Smooth muscle cell (in vitro differentiated cells): ENCODE results near the gene ANGPTL2. TPM values are rescaled to one million over a fixed set of nuclear protein-coding genes. Genes with fewer than 3 reads are reported as not detected.

Experiments
- DNase-seq: peaks from one replicate; lab custom pipeline; 2025; ENCODE audit not compliant: unreplicated experiment; lab: John Stamatoyannopoulos, UW
- H2AFZ ChIP-seq: fragments of 200-600 bp; sonication (generic); 2 replicates; pipeline ENCODE4 v1.6.0; 2016; ENCODE audit warnings: antibody characterized with exemption, low read depth, mild to moderate bottlenecking
- H3F3A ChIP-seq: fragments of 200-600 bp; sonication (generic); 2 replicates; pipeline ENCODE4 v1.6.0; 2017; ENCODE audit warnings: antibody characterized with exemption, low read depth
- H3K27ac ChIP-seq: fragments of 200-600 bp; sonication (generic); 2 replicates; pipeline ENCODE4 v1.5.1; 2016; ENCODE audit warnings: low read depth, mild to moderate bottlenecking
- H3K27me3 ChIP-seq: fragments of 200-600 bp; sonication (generic); 2 replicates; pipeline ENCODE4 v1.6.1; 2016; ENCODE audit warnings: low read depth, mild to moderate bottlenecking
- H3K36me3 ChIP-seq: fragments of 200-600 bp; sonication (generic); 2 replicates; pipeline ENCODE4 v1.5.1; 2016; ENCODE audit warnings: low read depth
- H3K4me1 ChIP-seq: fragments of 200-600 bp; sonication (generic); 2 replicates; pipeline ENCODE4 v1.5.1; 2016; ENCODE audit warnings: low read depth
- H3K4me2 ChIP-seq: fragments of 200-600 bp; sonication (generic); 2 replicates; pipeline ENCODE4 v1.6.0; 2016; ENCODE audit warnings: mild to moderate bottlenecking
- H3K4me3 ChIP-seq: fragments of 200-600 bp; sonication (generic); 2 replicates; pipeline ENCODE4 v1.5.1; 2016; ENCODE audit warnings: mild to moderate bottlenecking
- H3K79me2 ChIP-seq: fragments of 200-600 bp; sonication (generic); 2 replicates; pipeline ENCODE4 v1.6.0; 2016; ENCODE audit warnings: low read depth, mild to moderate bottlenecking
- H3K9ac ChIP-seq: fragments of 200-600 bp; sonication (generic); 2 replicates; pipeline ENCODE4 v1.6.0; 2016; ENCODE audit warnings: low read depth
- H3K9me3 ChIP-seq: fragments of 200-600 bp; sonication (generic); replicated peaks from 2 replicates; pipeline ENCODE4 v1.5.1; 2016; ENCODE audit warnings: low read depth
- H4K20me1 ChIP-seq: fragments of 200-600 bp; sonication (generic); 2 replicates; pipeline ENCODE4 v1.6.0; 2016; ENCODE audit warnings: low read depth
- whole genome bisulfite sequencing: methylation state at CpG from one replicate; pipeline ENCODE4 v1.1.7; 2016; ENCODE audit warnings: low lambda C conversion rate; 5-methylcytosine and 5-hydroxymethylcytosine counted together
- polyA plus RNA-seq: library from polyadenylated mRNA; unstranded; fragments of >200 nt; fragmentation: Nextera tagmentation; extraction: Ambion mirVana; gene quantifications from 2 replicates; pipeline ENCODE4 v1.2.1, GENCODE V29; 2016
- total RNA-seq: library from RNA; depleted of rRNA; stranded (reverse); fragments of >200 nt; gene quantifications from 2 replicates; pipeline ENCODE4 v1.2.3, GENCODE V29; 2014
- TF ChIP-seq, protein P1 (sequence below): fragments of 200-600 bp; sonication (generic); IDR thresholded peaks from 2 replicates; pipeline ENCODE4 v1.5.1; 2017; ENCODE audit warnings: borderline replicate concordance, mild to moderate bottlenecking, antibody characterized with exemption; ENCODE audit not compliant: insufficient read depth, poor library complexity, severe bottlenecking

Gene ANGPTL2
- total and polyA plus RNA-seq, 2 experiments from 2014 or later, result 16.1 to 18.7 TPM

DNA sequence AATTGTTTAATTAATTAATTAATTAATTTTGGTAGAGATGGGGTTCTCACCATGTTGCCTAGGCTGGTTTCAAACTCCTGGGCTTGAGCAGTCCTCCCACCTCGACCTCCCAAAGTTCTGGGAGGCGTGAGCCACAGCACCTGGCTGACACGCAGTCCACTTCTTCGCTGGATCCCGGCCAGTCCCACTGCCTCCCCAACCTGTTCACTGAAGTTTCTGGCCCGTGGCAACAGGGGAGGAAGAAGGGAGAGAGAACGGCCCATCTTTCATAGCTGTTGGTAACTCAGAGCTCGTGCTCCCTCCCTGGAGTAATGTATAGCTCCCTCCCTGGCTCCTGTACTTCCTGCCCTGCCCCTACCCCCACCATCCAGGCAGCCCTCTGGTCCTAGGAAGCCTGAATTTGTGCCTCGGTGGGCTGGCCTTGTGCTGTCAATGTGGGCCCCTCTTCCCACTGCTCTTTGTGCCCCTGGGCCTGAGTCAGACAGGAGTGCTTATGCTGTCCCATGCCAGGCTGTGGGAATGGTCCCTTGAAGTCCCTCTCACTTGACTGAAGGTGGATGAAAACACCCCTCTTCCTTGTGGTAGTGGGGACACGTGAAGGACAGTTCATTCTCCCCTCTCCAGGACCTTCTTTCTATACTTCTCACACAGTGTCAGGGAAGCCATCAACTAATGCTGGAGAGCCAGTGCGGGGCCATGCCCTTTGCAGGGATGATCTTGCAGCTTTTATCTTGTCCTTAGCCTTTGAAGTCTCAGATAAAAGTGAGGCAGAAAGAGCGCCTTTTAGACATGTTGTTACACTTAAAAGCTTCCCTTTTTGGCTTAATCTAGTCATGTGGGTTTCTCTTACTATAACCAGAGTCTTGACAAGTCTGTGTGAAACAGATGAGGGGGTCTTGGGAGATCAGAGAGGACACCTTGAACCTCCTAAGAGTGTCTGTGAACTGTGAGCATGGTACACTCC lies 38.1 kb downstream of the ANGPTL2 start:
- H3F3A ChIP-seq, result no peaks in the 10 kb centered on the region
- H3K9me3 ChIP-seq, result no peaks in the 10 kb centered on the region
- H3K4me1 ChIP-seq, result no peaks in the 10 kb centered on the region
- H3K4me2 ChIP-seq, result no peak overlapping the region
- H3K79me2 ChIP-seq, result no peaks in the 10 kb centered on the region
- no peaks in the 10 kb centered on the region for H3K27me3 ChIP-seq
- 84% methylated on average over 12 of the region's 12 CpGs for WGBS
- H4K20me1 ChIP-seq, result no peaks in the 10 kb centered on the region
- no peaks in the 10 kb centered on the region for H3K36me3 ChIP-seq
- DNase-seq, result no peak
- H3K27ac ChIP-seq, result no peak overlapping the region
- H3K4me3 ChIP-seq, result no peak overlapping the region
- H3K9ac ChIP-seq, result no peak overlapping the region
- no peak overlapping the region for H2AFZ ChIP-seq
- TF ChIP-seq, protein P1, sequence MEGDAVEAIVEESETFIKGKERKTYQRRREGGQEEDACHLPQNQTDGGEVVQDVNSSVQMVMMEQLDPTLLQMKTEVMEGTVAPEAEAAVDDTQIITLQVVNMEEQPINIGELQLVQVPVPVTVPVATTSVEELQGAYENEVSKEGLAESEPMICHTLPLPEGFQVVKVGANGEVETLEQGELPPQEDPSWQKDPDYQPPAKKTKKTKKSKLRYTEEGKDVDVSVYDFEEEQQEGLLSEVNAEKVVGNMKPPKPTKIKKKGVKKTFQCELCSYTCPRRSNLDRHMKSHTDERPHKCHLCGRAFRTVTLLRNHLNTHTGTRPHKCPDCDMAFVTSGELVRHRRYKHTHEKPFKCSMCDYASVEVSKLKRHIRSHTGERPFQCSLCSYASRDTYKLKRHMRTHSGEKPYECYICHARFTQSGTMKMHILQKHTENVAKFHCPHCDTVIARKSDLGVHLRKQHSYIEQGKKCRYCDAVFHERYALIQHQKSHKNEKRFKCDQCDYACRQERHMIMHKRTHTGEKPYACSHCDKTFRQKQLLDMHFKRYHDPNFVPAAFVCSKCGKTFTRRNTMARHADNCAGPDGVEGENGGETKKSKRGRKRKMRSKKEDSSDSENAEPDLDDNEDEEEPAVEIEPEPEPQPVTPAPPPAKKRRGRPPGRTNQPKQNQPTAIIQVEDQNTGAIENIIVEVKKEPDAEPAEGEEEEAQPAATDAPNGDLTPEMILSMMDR, result no peak

DNA sequence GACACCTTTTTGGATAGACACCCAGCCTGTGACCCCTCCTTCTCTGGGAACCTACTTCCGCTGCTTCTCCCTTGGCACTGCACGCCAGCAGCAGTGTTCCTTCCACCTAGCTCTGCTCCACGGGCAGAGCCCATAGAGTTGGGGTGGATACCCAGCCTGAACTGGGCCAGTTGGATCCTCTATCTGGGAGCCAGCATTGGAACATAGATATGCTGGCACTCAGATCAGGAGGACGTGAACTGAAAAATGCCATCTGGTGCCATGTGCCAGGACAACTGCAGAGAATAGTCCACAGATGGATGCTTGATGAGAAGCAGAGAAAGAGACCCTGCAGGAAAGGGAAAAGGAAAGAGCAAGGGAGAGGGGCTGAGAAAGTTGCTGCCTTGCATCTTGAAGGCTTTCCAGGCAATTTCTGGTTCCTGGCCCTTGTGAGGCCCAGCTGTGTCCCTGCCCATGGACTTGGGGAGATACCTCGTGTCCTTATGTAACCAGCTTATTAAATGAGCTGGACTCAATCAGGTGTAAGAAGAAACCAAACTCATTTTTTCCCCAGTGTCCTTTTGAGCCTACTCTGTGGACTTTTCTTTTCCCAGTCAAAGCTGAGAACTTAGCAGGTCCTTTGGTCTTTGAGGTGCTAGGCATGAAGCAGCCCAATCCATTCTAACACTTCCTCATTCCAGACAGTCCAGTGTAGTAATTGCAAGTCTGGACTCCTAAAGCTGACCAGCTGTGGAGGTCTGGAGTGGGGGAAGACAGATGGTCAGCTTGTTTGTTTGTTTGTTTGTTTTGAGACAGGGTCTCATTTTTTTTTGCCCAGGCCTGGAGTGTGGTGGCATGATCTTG lies 39.1 kb downstream of the ANGPTL2 start:
- whole genome bisulfite sequencing, result 97% methylated on average over 5 of the region's 5 CpGs
- no peaks in the 10 kb centered on the region for H3K27me3 ChIP-seq
- no peak overlapping the region for H3K4me2 ChIP-seq
- TF ChIP-seq, protein P1, result no peak
- H3K36me3 ChIP-seq, result no peaks in the 10 kb centered on the region
- no peaks in the 10 kb centered on the region for H4K20me1 ChIP-seq
- no peaks in the 10 kb centered on the region for H3K79me2 ChIP-seq
- H2AFZ ChIP-seq, result no peak overlapping the region
- no peak overlapping the region for H3K9ac ChIP-seq
- H3K4me3 ChIP-seq, result no peak overlapping the region
- no peaks in the 10 kb centered on the region for H3F3A ChIP-seq
- no peak overlapping the region for H3K27ac ChIP-seq
- no peaks in the 10 kb centered on the region for H3K4me1 ChIP-seq
- H3K9me3 ChIP-seq, result no peaks in the 10 kb centered on the region
- DNase-seq, result no peak

DNA sequence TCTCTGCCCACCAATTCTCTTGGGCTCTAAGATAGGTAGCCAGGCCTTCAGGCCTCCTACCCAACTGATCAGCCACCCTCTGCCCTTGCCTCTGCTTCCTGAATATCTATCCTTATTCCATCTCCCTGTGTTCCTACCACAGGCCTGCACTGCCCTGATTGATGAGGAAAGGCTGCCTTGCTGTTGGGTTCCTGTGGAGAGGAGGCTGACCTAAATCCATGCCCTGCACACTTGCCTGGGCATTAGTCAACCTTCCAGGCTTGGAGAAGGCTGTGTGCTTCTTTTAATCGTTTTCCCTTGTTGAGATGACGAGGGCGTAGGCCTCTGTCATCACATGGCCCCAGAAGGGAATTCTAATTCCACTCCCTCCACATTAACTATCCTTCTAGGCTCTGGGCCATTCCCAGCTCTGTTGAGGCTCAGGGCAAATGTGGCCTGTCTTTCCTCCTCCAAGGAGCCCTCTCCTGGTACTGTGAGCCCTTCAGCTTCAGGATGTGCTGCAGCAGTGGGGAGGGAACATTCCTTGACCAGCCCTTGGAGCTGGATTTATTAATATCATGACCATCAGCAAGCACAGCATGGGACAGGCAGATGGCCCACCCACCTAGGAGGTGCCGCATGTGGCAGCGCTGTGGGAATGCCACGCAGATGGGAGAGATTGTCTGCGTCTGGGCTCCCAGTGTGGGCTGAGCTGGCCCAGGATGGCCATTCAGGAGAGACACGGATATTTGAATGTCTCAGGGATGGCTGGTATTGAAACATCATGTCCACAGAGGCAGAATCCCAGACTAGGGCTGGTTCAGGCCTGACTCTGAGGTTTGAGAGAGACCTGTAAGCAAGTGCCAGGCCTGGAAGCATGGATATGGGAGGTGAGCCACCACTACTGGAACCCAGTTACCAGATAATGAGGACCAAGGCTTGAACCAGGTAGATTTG lies 40.9 kb downstream of the ANGPTL2 start:
- Histone ChIP-seq H4K20me1 (no peaks in the 10 kb centered on the region), H3K9ac (no peak overlapping the region), H3K27ac (no peak overlapping the region), H3K36me3 (no peaks in the 10 kb centered on the region), H3K4me3 (no peak overlapping the region), H3K4me2 (no peak overlapping the region), H3K4me1 (no peaks in the 10 kb centered on the region), H3K27me3 (no peaks in the 10 kb centered on the region), H3F3A (no peaks in the 10 kb centered on the region), H3K79me2 (no peaks in the 10 kb centered on the region), H2AFZ (no peak overlapping the region), H3K9me3 (no peaks in the 10 kb centered on the region)
- TF ChIP-seq, protein P1, result no peak
- 92% methylated on average over 8 of the region's 8 CpGs for WGBS
- DNase-seq, result no peak
